H1 (cell line): ENCODE results near the gene PPP2R1A. TPM values are rescaled to one million over a fixed set of nuclear protein-coding genes. Genes with fewer than 3 reads are reported as not detected.

Experiments used
- CTCF ChIA-PET: fragments of 300-600 bp; sonication (Branson Sonifier 250); formaldehyde crosslinking; loops from one replicate; lab custom pipeline; 2021; ENCODE audit not compliant: partially characterized antibody; lab: Charles Lee
- POLR2A ChIA-PET: fragments of 300-600 bp; sonication (Branson Sonifier 250); formaldehyde crosslinking; loops from one replicate; lab custom pipeline; 2021; ENCODE audit warnings: inconsistent platforms; ENCODE audit not compliant: partially characterized antibody; lab: Charles Lee
- DNase-seq, 2 experiments: peaks; one replicate each; pipeline versions ENCODE4 v3.0.0 to v3.0.0-alpha.2; 2010 to 2022; ENCODE audit warnings: low spot score in 2 of 2, low read depth in 1 of 2, mixed read lengths in 1 of 2
- FAIRE-seq: peaks from 2 replicates; lab custom pipeline; 2011; peaks lifted over from hg19 to GRCh38; lab: Jason Lieb, UNC
- H2AFZ ChIP-seq: 2 replicates; pipeline ENCODE4 v1.8.1; 2012; ENCODE audit warnings: low read length, inconsistent platforms
- H2AK5ac ChIP-seq: 2 replicates; pipeline ENCODE4 v1.6.1; 2013; ENCODE audit warnings: low read depth, low read length
- H2BK120ac ChIP-seq: replicated peaks from 2 replicates; pipeline ENCODE3; 2013; ENCODE audit warnings: low read depth, low read length, inconsistent platforms
- H2BK12ac ChIP-seq: 2 replicates; pipeline ENCODE4 v1.6.1; 2013; ENCODE audit warnings: low read depth, low read length
- H2BK15ac ChIP-seq: 2 replicates; pipeline ENCODE4 v1.6.1; 2013; ENCODE audit warnings: low read length
- H2BK20ac ChIP-seq: 2 replicates; pipeline ENCODE4 v1.6.1; 2013; ENCODE audit warnings: low read length
- H2BK5ac ChIP-seq: 2 replicates; pipeline ENCODE4 v1.6.1; 2013; ENCODE audit warnings: low read depth, low read length
- H3K14ac ChIP-seq: 2 replicates; pipeline ENCODE4 v1.6.1; 2013; ENCODE audit warnings: inconsistent platforms; ENCODE audit not compliant: insufficient read length
- H3K18ac ChIP-seq: 2 replicates; pipeline ENCODE4 v1.6.1; 2013; ENCODE audit warnings: low read length; ENCODE audit errors: extremely low read depth
- H3K23ac ChIP-seq: 2 replicates; pipeline ENCODE4 v1.6.1; 2013; ENCODE audit warnings: inconsistent platforms; ENCODE audit not compliant: insufficient read length
- H3K23me2 ChIP-seq: 2 replicates; pipeline ENCODE4 v1.6.1; 2013; ENCODE audit warnings: low read depth, low read length
- H3K27ac ChIP-seq: 2 replicates; pipeline ENCODE4 v1.6.1; 2011; ENCODE audit warnings: low read depth, low read length, inconsistent platforms
- H3K27me3 ChIP-seq, 4 experiments: replicated peaks in 1 of 4; 1 replicate in 1 of 4; 2 replicates in 3 of 4; pipeline versions ENCODE4 v1.6.1 to v1.8.1; 2011 to 2013; ENCODE audit warnings: low read length in 3 of 4, mild to moderate bottlenecking in 3 of 4, inconsistent platforms in 2 of 4, mixed read lengths in 2 of 4, moderate library complexity in 1 of 4; ENCODE audit not compliant: control insufficient read depth in 3 of 4, insufficient read depth in 3 of 4; ENCODE audit errors: extremely low read depth in 1 of 4
- H3K36me3 ChIP-seq, 4 experiments: 2 replicates each; pipeline versions ENCODE4 v1.6.1 to v1.8.1; 2011 to 2013; ENCODE audit warnings: mild to moderate bottlenecking in 4 of 4, low read length in 3 of 4, moderate library complexity in 2 of 4, control low read depth in 1 of 4, inconsistent platforms in 1 of 4; ENCODE audit not compliant: insufficient read depth in 4 of 4, control insufficient read depth in 2 of 4
- H3K4ac ChIP-seq: replicated peaks from 2 replicates; pipeline ENCODE3; 2013; ENCODE audit warnings: low read length, low read depth, mixed read lengths, inconsistent platforms; ENCODE audit not compliant: insufficient read length
- H3K4me1 ChIP-seq, 4 experiments: replicated peaks in 1 of 4; 1 replicate in 1 of 4; 2 replicates in 3 of 4; pipeline versions ENCODE4 v1.6.1 to v1.8.1; 2011 to 2013; ENCODE audit warnings: low read length in 3 of 4, inconsistent platforms in 2 of 4, mixed read lengths in 1 of 4; ENCODE audit not compliant: insufficient read depth in 4 of 4, control insufficient read depth in 3 of 4
- H3K4me2 ChIP-seq, 2 experiments: 2 replicates each; pipeline versions ENCODE4 v1.6.1 to v1.8.1; 2011 to 2013; ENCODE audit warnings: low read depth in 2 of 2, low read length in 2 of 2, control low read depth in 1 of 2, inconsistent platforms in 1 of 2, mild to moderate bottlenecking in 1 of 2; ENCODE audit not compliant: insufficient read depth in 1 of 2
- H3K4me3 ChIP-seq, 4 experiments: fragments of 200-600, 300-600 bp in 1 of 4; sonication (generic), shearing (Covaris generic), sonication (Bioruptor Twin) in 1 of 4; 2 replicates each; pipeline versions ENCODE4 v1.5.1 to v1.8.1; 2011 to 2016; ENCODE audit warnings: low read length in 4 of 4, low read depth in 3 of 4, control low read depth in 2 of 4, inconsistent platforms in 2 of 4, mild to moderate bottlenecking in 2 of 4, mixed read lengths in 1 of 4, moderate library complexity in 1 of 4; ENCODE audit not compliant: insufficient read depth in 2 of 4; ENCODE audit errors: extremely low read depth in 1 of 4
- H3K56ac ChIP-seq: replicated peaks from 2 replicates; pipeline ENCODE3; 2013; ENCODE audit warnings: low read depth, mild to moderate bottlenecking, mixed read lengths, low read length, inconsistent platforms; ENCODE audit not compliant: insufficient read length
- H3K79me1 ChIP-seq: 2 replicates; pipeline ENCODE4 v1.6.1; 2013; ENCODE audit warnings: low read depth, low read length, control low read depth
- H3K79me2 ChIP-seq, 2 experiments: 2 replicates each; pipeline versions ENCODE4 v1.6.1 to v1.8.1; 2012 to 2013; ENCODE audit warnings: low read length in 2 of 2, mild to moderate bottlenecking in 2 of 2, inconsistent platforms in 1 of 2; ENCODE audit not compliant: insufficient read depth in 2 of 2, control insufficient read depth in 1 of 2
- H3K9ac ChIP-seq, 4 experiments: replicated peaks in 1 of 4; 1 replicate in 1 of 4; 2 replicates in 3 of 4; pipeline versions ENCODE4 v1.6.1 to v1.8.1; 2011 to 2013; ENCODE audit warnings: low read depth in 3 of 4, low read length in 3 of 4, control low read depth in 2 of 4, mild to moderate bottlenecking in 2 of 4, moderate library complexity in 2 of 4, inconsistent platforms in 1 of 4; ENCODE audit errors: extremely low read depth in 1 of 4
- H3K9me3 ChIP-seq, 2 experiments: 2 replicates each; pipeline versions ENCODE4 v1.6.1 to v1.8.1; 2012 to 2013; ENCODE audit warnings: mild to moderate bottlenecking in 2 of 2, moderate library complexity in 2 of 2, control low read depth in 1 of 2, inconsistent platforms in 1 of 2, low read depth in 1 of 2, low read length in 1 of 2, mixed read lengths in 1 of 2; ENCODE audit not compliant: insufficient read depth in 2 of 2
- H4K20me1 ChIP-seq, 2 experiments: replicated peaks in 1 of 2; 2 replicates each; pipeline versions ENCODE3 to v1.8.1; 2011 to 2013; ENCODE audit warnings: inconsistent platforms in 2 of 2, low read length in 2 of 2, mild to moderate bottlenecking in 1 of 2; ENCODE audit not compliant: insufficient read depth in 2 of 2, control insufficient read depth in 1 of 2
- H4K5ac ChIP-seq: 2 replicates; pipeline ENCODE4 v1.6.1; 2013; ENCODE audit warnings: low read length, low read depth, mixed read lengths, inconsistent platforms; ENCODE audit not compliant: insufficient read length
- H4K8ac ChIP-seq: 2 replicates; pipeline ENCODE4 v1.8.0; 2013; ENCODE audit warnings: mild to moderate bottlenecking, moderate library complexity, low read length, inconsistent platforms; ENCODE audit not compliant: insufficient read depth; ENCODE audit errors: extremely low read depth
- H4K91ac ChIP-seq: replicated peaks from 2 replicates; pipeline ENCODE3; 2013; ENCODE audit warnings: low read length, mixed read lengths, inconsistent platforms; ENCODE audit not compliant: insufficient read length
- ASH2L ChIP-seq: fragments of 200-600, 300-600 bp; sonication (generic); IDR thresholded peaks from one replicate; pipeline ENCODE4 v1.7.1; 2017; ENCODE audit warnings: low read length
- CHD1 ChIP-seq: IDR thresholded peaks from 2 replicates; pipeline ENCODE4 v1.6.1; 2012; ENCODE audit warnings: low read depth, low read length, improper control_type of control experiment
- CHD2 ChIP-seq: IDR thresholded peaks from 2 replicates; pipeline ENCODE4 v1.6.1; 2012; ENCODE audit warnings: low read length, improper control_type of control experiment
- E2F6 ChIP-seq: IDR thresholded peaks from 2 replicates; pipeline ENCODE4 v1.6.1; 2012; ENCODE audit warnings: inconsistent platforms
- HDAC6 ChIP-seq: IDR thresholded peaks from one replicate; pipeline ENCODE4 v1.7.1; 2012; ENCODE audit warnings: low read depth, mild to moderate bottlenecking, inconsistent platforms, low read length, moderate library complexity
- JUND ChIP-seq: IDR thresholded peaks from 2 replicates; pipeline ENCODE4 v1.6.1; 2011; ENCODE audit warnings: mild to moderate bottlenecking, improper control_type of control experiment, low read length
- KDM1A ChIP-seq: fragments of 200-600, 300-600 bp; sonication (generic); IDR thresholded peaks from 2 replicates; pipeline ENCODE4 v1.7.1; 2016; ENCODE audit warnings: mild to moderate bottlenecking, low read length, borderline replicate concordance
- SIRT6 ChIP-seq: IDR thresholded peaks from one replicate; pipeline ENCODE4 v1.7.1; 2012; ENCODE audit warnings: low read length, inconsistent platforms
- SIX5 ChIP-seq: IDR thresholded peaks from 2 replicates; pipeline ENCODE4 v1.6.1; 2011; ENCODE audit warnings: mild to moderate bottlenecking, low read depth, low read length
- SRF ChIP-seq: IDR thresholded peaks from 2 replicates; pipeline ENCODE4 v1.6.1; 2011; ENCODE audit warnings: mild to moderate bottlenecking, low read depth, low read length, moderate library complexity
- WGBS, 2 experiments: shearing (Covaris generic) in 1 of 2; methylation state at CpG; one replicate each; pipeline versions ENCODE4 v1.1.6 to v1.1.7; 2013 to 2015; ENCODE audit warnings: low lambda C conversion rate in 2 of 2, mixed read lengths in 2 of 2, inconsistent platforms in 1 of 2, low coverage in 1 of 2, missing lambda C conversion rate in 1 of 2; ENCODE audit not compliant: insufficient replicate concordance in 2 of 2, insufficient coverage in 1 of 2, insufficient read length in 1 of 2; ENCODE audit errors: extremely low coverage in 1 of 2, missing lambda C conversion rate in 1 of 2; 5-methylcytosine and 5-hydroxymethylcytosine counted together
- polyA plus RNA-seq, 7 experiments: library from polyadenylated mRNA; depleted of rRNA in 3 of 7; stranded (reverse) in 5 of 7; unstranded in 2 of 7; fragments of >200 nt in 5 of 7; fragments of 200-250 nt in 2 of 7; gene quantifications; 1 replicate in 5 of 7; 2 replicates in 1 of 7; 4 replicates in 1 of 7; pipeline versions ENCODE4 v1.2.1 to v1.2.3, GENCODE V29; 2011 to 2013; ENCODE audit warnings: missing spikeins in 2 of 7, mixed read lengths in 2 of 7
- total RNA-seq: library from RNA; stranded (reverse); fragmentation: NEBNext Ultra II Directional; extraction: Animal tissue kit (Norgen Biotek cat#: 25700); gene quantifications from 2 replicates; pipeline ENCODE4 v1.2.1, GENCODE V29; 2021

PPP2R1A gene
- total and polyA plus RNA-seq, 2 of the 8 experiments (the other 6 are each of a cell fraction or from before 2014, with no cell fraction given), result 380 to 382 TPM

- Histone ChIP-seq H3K79me2 (peaks cover 20 to 38% of the 10 kb centered on the region in 2 experiments), H3K18ac (peak overlapping the region; percentile 78; the same call in 1 of the 2 replicates), H3K27me3 (no peaks in the 10 kb centered on the region), H3K4me3 (peak overlapping the region; percentile 30 to 87 (median 52); a peak in 7 of 8 replicates), H3K23me2 (peaks cover 15% of the 10 kb centered on the region), H3K9me3 (no peaks in the 10 kb centered on the region), H3K4ac (peak overlapping the region; percentile 66), H2BK20ac (no peak overlapping the region; the same call in 1 of the 2 replicates), H2BK12ac (0 out of 2 replicates have a peak overlapping the region, but pooled peaks have one; percentile 4), H4K20me1 (peaks cover under 1 to 1% of the 10 kb centered on the region in 2 experiments), H3K14ac (peak overlapping the region; percentile 1), H3K79me1 (peaks cover 6% of the 10 kb centered on the region), H4K5ac (peak overlapping the region; percentile 63), H3K56ac (peak overlapping the region; percentile 37), H2BK120ac (peak overlapping the region; percentile 82), H3K4me2 (peak overlapping the region; percentile 60 to 89), H2BK5ac (peak overlapping the region; percentile 61), H3K23ac (no peak overlapping the region), H2AFZ (no peak overlapping the region), H3K27ac (peak overlapping the region; percentile 39; the same call in 1 of the 2 replicates), H3K4me1 (peaks cover 3 to 8% (median 5%) of the 10 kb centered on the region in 4 experiments), H2BK15ac (0 out of 2 replicates have a peak overlapping the region, but pooled peaks have one; percentile 61), H4K91ac (peak overlapping the region; percentile 84), H4K8ac (peak overlapping the region; percentile 41; the same call in 1 of the 2 replicates), H3K9ac (peak overlapping the region in 3 of 4 experiments; percentile 18 to 58 (median 51); a peak in 4 of 7 replicates), H2AK5ac (no peak overlapping the region), H3K36me3 (peaks cover 0 to 7% (median 5%) of the 10 kb centered on the region in 4 experiments; a peak in 4 of 8 replicates)
- DNase-seq, result peak; percentile 25 to 92
- ChIA-PET CTCF (interaction anchor here (0.6 to 3.9 kb wide), 5 partner anchors 10 to 286 kb away, joined by 3 to 11 read pairs (median 7); partner anchors contain the start of gene ZNF616), POLR2A (interaction anchor here (0.7 to 2.4 kb wide), 20 partner anchors 9 to 286 kb away, joined by 3 to 25 read pairs (median 4); partner anchors contain the start of genes ZNF432, ZNF614, ZNF616 and ZNF836)
- 5% methylated on average over 24 of the region's 32 CpGs; no CpG with 5 or more reads in 1 of the 2 experiments for WGBS, 2 experiments
- FAIRE-seq, result no peak
- TF ChIP-seq JUND, result no peak
- TF ChIP-seq HDAC6, result no peak
- TF ChIP-seq KDM1A, result 0 out of 2 replicates have a peak, but pooled peaks have one; percentile 10
- TF ChIP-seq E2F6, result no peak
- TF ChIP-seq CHD1, result no peak
- no peak for TF ChIP-seq SIRT6
- no peak for TF ChIP-seq ASH2L
- TF ChIP-seq CHD2, result no peak
- TF ChIP-seq SRF, result no peak
- TF ChIP-seq SIX5, result no peak
These were observed 774 bp upstream of the PPP2R1A start for GRCh38 chr19:52188822-52189734.
